Type B pancreatic cell (in vitro differentiated cells): ENCODE data around the gene INSM1. TPM values are rescaled to one million over a fixed set of nuclear protein-coding genes. Genes with fewer than 3 reads are reported as not detected.

ENCODE experiments used
- DNase-seq: peaks from one replicate; pipeline ENCODE4 v3.0.0; 2021; ENCODE audit warnings: mixed read lengths; ENCODE audit not compliant: unreplicated experiment; ENCODE audit errors: extremely low spot score
- H3K27ac Mint-ChIP-seq: 2 replicates; pipeline ENCODE4 v1.8.0; 2021; ENCODE audit warnings: mild to moderate bottlenecking, mixed read lengths
- H3K27me3 Mint-ChIP-seq: 2 replicates; pipeline ENCODE4 v1.8.0; 2021; ENCODE audit warnings: mixed read lengths
- H3K36me3 Mint-ChIP-seq: 2 replicates; pipeline ENCODE4 v1.8.0; 2021; ENCODE audit warnings: mixed read lengths
- H3K4me1 Mint-ChIP-seq: one replicate; pipeline ENCODE4 v1.8.0; 2021; ENCODE audit warnings: mixed read lengths; ENCODE audit not compliant: unreplicated experiment
- H3K4me3 Mint-ChIP-seq: 2 replicates; pipeline ENCODE4 v1.8.0; 2021; ENCODE audit warnings: mild to moderate bottlenecking, mixed read lengths
- H3K9me3 Mint-ChIP-seq: 2 replicates; pipeline ENCODE4 v1.8.0; 2021; ENCODE audit warnings: mixed read lengths
- total RNA-seq: library from RNA; stranded (reverse); gene quantifications from 2 replicates; pipeline ENCODE4 v1.2.1, GENCODE V29; 2021; ENCODE audit warnings: low replicate concordance
- TF ChIP-seq, protein P1 (sequence below): fragments of 200-600 bp; sonication (generic); conservative IDR thresholded peaks from 2 replicates; pipeline ENCODE4 v1.5.0; 2021; ENCODE audit warnings: antibody characterized with exemption, mild to moderate bottlenecking

The INSM1 gene
- total RNA-seq, 1 donor from 2014 or later: 36.0 TPM

DNA sequence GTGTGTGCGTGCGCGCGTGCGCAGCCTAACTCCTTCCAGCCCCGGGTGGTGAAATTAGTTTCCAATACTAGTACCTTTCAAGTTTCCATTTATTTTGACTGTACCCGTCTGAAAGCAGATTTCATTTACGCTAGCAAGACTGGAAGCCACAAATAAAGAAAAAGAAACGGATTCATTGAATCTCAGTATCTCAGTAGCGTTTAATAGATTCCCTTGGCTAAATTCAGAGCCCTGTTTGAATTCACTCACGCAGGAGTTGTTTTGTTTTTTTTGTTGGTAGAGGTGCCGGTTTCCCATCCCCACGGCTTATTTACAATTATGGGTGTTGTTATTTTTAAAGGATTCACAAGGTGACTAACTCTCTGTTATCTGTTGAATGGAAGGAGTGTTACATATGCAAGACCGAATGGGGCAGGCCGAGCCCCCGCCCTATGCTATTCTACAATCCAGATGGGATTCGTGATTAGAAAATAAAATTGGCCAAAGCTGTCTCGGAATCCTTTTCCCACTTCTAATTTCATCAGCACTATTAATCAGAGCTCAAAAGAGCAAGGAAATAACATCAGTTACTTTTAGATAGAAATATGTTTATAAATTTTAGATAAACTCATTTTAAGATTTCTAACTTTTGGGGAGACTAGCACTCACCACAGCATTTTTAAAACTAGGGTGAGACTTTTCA is 2.3 kb upstream of the INSM1 start:
- H3K27me3 Mint-ChIP-seq: peaks cover 80% of the 10 kb centered on the region
- peak overlapping the region; percentile 48 for H3K27ac Mint-ChIP-seq
- no peak for DNase-seq
- TF ChIP-seq, protein P1, sequence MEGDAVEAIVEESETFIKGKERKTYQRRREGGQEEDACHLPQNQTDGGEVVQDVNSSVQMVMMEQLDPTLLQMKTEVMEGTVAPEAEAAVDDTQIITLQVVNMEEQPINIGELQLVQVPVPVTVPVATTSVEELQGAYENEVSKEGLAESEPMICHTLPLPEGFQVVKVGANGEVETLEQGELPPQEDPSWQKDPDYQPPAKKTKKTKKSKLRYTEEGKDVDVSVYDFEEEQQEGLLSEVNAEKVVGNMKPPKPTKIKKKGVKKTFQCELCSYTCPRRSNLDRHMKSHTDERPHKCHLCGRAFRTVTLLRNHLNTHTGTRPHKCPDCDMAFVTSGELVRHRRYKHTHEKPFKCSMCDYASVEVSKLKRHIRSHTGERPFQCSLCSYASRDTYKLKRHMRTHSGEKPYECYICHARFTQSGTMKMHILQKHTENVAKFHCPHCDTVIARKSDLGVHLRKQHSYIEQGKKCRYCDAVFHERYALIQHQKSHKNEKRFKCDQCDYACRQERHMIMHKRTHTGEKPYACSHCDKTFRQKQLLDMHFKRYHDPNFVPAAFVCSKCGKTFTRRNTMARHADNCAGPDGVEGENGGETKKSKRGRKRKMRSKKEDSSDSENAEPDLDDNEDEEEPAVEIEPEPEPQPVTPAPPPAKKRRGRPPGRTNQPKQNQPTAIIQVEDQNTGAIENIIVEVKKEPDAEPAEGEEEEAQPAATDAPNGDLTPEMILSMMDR: no peak
- H3K4me3 Mint-ChIP-seq: peak overlapping the region; percentile 63
- no peaks in the 10 kb centered on the region for H3K9me3 Mint-ChIP-seq
- H3K4me1 Mint-ChIP-seq: peaks cover 12% of the 10 kb centered on the region
- H3K36me3 Mint-ChIP-seq: no peaks in the 10 kb centered on the region

DNA sequence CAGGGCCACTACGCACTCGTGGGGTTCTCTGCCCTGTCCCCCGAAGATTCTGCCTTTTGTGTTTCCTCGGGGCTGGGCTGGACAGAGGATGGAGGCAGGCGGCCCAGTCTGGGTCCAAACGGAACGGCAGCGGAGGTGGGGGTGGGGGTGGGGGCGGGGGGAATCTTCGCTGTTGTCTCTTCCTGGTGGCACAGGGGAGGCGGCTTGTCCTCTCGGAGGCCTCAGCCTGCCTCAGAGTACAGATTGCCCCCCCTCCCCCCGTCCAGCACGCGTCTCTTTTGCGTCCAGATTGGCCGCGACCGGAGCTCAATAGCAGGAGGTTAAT is 1.4 kb upstream of the INSM1 start:
- no peak for DNase-seq
- Mint-ChIP-seq H3K9me3 (no peaks in the 10 kb centered on the region), H3K27me3 (peaks cover 80% of the 10 kb centered on the region), H3K4me3 (peak overlapping the region; percentile 78), H3K4me1 (peaks cover 11% of the 10 kb centered on the region), H3K27ac (no peak overlapping the region), H3K36me3 (no peaks in the 10 kb centered on the region)
- TF ChIP-seq, protein P1: no peak

DNA sequence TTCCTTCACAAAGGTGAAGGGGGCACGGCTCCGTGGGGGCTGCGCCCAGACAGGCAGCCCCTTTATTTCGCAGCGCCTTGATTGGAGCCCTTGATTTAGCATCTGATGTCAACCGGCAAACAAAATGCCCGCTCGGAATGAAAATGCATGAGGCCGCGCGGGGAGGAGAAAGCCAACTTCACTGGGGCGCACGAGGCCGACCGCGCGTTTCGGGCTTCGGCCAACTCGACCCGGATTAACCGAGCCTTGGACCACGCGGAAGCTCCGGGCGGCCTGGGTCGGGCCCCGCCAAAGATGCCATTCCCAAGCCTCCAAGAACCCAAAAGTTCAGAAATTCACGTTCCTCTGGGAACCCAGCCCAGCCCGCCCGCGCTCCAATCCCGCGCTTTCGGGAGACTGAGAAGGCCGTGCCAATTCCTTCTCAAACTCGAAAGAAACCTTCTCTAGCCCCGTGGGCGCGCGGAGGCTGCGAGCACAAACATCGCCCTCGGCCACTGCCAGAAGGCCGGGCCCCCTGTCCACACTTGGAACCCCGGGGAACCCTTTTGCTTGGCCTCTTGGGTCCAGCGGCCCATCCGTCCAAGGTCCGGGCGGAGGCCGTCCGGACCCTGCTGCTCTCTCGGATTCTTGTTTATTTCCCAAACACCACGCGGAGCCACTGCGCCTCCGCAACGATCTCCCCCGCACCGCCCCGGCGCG is 879 bp upstream of the INSM1 start:
- no peaks in the 10 kb centered on the region for H3K36me3 Mint-ChIP-seq
- TF ChIP-seq, protein P1: no peak
- peak overlapping the region; percentile 84 for H3K4me3 Mint-ChIP-seq
- peak overlapping the region; percentile 74 for H3K27ac Mint-ChIP-seq
- H3K4me1 Mint-ChIP-seq: peaks cover 11% of the 10 kb centered on the region
- DNase-seq: no peak
- peaks cover 80% of the 10 kb centered on the region for H3K27me3 Mint-ChIP-seq
- no peaks in the 10 kb centered on the region for H3K9me3 Mint-ChIP-seq

DNA sequence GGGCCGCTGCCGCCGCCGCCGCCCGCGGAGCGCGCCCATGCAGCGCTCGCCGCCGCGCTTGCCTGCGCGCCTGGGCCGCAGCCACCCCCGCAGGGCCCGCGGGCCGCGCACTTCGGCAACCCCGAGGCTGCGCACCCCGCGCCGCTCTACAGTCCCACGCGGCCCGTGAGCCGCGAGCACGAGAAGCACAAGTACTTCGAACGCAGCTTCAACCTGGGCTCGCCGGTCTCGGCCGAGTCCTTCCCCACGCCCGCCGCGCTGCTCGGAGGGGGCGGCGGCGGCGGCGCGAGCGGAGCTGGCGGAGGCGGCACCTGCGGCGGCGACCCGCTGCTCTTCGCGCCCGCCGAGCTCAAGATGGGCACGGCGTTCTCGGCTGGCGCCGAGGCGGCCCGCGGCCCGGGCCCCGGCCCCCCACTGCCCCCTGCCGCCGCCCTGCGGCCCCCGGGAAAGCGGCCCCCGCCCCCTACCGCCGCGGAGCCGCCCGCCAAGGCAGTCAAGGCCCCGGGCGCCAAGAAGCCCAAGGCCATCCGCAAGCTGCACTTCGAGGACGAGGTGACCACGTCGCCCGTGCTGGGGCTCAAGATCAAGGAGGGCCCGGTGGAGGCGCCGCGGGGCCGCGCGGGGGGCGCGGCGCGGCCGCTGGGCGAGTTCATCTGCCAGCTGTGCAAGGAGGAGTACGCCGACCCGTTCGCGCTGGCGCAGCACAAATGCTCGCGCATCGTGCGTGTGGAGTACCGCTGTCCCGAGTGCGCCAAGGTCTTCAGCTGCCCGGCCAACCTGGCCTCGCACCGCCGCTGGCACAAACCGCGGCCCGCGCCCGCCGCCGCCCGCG is 730 bp downstream of the INSM1 start:
- no peak for DNase-seq
- H3K36me3 Mint-ChIP-seq: no peaks in the 10 kb centered on the region
- H3K9me3 Mint-ChIP-seq: no peaks in the 10 kb centered on the region
- H3K4me3 Mint-ChIP-seq: no peak overlapping the region
- H3K27me3 Mint-ChIP-seq: peaks cover 80% of the 10 kb centered on the region
- no peak overlapping the region for H3K27ac Mint-ChIP-seq
- TF ChIP-seq, protein P1: no peak
- H3K4me1 Mint-ChIP-seq: peaks cover 11% of the 10 kb centered on the region

DNA sequence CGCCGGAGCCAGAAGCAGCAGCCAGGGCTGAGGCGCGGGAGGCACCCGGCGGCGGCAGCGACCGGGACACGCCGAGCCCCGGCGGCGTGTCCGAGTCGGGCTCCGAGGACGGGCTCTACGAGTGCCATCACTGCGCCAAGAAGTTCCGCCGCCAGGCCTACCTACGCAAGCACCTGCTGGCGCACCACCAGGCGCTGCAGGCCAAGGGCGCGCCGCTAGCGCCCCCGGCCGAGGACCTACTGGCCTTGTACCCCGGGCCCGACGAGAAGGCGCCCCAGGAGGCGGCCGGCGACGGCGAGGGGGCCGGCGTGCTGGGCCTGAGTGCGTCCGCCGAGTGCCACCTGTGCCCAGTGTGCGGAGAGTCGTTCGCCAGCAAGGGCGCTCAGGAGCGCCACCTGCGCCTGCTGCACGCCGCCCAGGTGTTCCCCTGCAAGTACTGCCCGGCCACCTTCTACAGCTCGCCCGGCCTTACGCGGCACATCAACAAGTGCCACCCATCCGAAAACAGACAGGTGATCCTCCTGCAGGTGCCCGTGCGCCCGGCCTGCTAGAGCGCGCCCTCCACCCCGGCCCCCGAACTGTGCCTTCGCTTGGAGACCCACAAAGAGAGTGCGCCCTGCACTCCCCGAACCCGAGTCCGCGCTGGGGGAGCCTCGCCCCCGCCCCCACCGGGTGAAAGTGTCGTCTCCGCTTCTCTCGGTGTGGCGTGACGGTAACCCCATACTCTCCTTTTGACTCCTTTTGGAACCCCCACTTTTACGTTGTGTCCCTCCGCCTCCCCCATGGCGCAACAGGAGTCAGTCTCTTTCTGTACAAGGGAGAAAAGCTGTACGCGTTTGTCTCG is 1.6 kb downstream of the INSM1 start:
- H3K4me3 Mint-ChIP-seq: peak overlapping the region; percentile 89
- no peaks in the 10 kb centered on the region for H3K36me3 Mint-ChIP-seq
- H3K27me3 Mint-ChIP-seq: peaks cover 82% of the 10 kb centered on the region
- no peak for DNase-seq
- TF ChIP-seq, protein P1: no peak
- H3K9me3 Mint-ChIP-seq: no peaks in the 10 kb centered on the region
- peak overlapping the region; percentile 39 for H3K27ac Mint-ChIP-seq
- H3K4me1 Mint-ChIP-seq: peaks cover 11% of the 10 kb centered on the region
